Testis (tissue), 3 donors: ENCODE results near the gene SCRG1. TPM values are rescaled to one million over a fixed set of nuclear protein-coding genes. Genes with fewer than 3 reads are reported as not detected.

Experiments used
- DNase-seq: peaks from one replicate; pipeline ENCODE4 v3.0.0-alpha.2; 2019
- H3K27ac ChIP-seq, 2 donors: fragments of 200-600 bp; sonication (generic); one replicate each; pipeline ENCODE4 v1.5.1; 2019
- H3K27me3 ChIP-seq: fragments of 200-600 bp; sonication (generic); one replicate; pipeline ENCODE4 v1.5.1; 2019
- H3K36me3 ChIP-seq: fragments of 200-600 bp; sonication (generic); one replicate; pipeline ENCODE4 v1.5.1; 2017; ENCODE audit warnings: low read depth; ENCODE audit errors: missing control alignments
- H3K4me1 ChIP-seq: fragments of 200-600 bp; sonication (generic); one replicate; pipeline ENCODE4 v1.5.1; 2019
- H3K4me3 ChIP-seq, 2 donors: fragments of 200-600 bp; sonication (generic); one replicate each; pipeline ENCODE4 v1.5.1; 2017 to 2019
- H3K9me3 ChIP-seq: fragments of 200-600 bp; sonication (generic); one replicate; pipeline ENCODE4 v1.5.1; 2017
- POLR2A ChIP-seq: fragments of 450-650 bp; IDR thresholded peaks from one replicate; pipeline ENCODE4 v1.6.1; 2017; ENCODE audit warnings: antibody characterized with exemption, mild to moderate bottlenecking, moderate library complexity
- WGBS, 2 donors: methylation state at CpG; one replicate each; pipeline ENCODE4 v1.1.5; 2018; 5-methylcytosine and 5-hydroxymethylcytosine counted together
- intact Hi-C: fragments of 100-400 bp; cut with DNase I; formaldehyde crosslinking; loops from one replicate; pipeline ENCODE4 v1.15.1; 2023; ENCODE audit warnings: low total_unique reads
- polyA plus RNA-seq: library from polyadenylated mRNA; stranded (reverse); fragments of 350-450 nt; fragmentation: Illumina TruSeq; extraction: RNeasy Lipid Tissue Mini Kit (QIAGEN cat#74804); gene quantifications from one replicate; pipeline ENCODE4 v1.2.3, GENCODE V29; 2014; ENCODE audit warnings: low read depth, low replicate concordance; ENCODE audit not compliant: insufficient read depth
- total RNA-seq, 2 donors: library from RNA; depleted of rRNA; stranded (reverse); fragments of >200 nt; gene quantifications; one replicate each; pipeline ENCODE4 v1.2.3, GENCODE V29; 2016
- TF ChIP-seq, protein P1 (sequence below), 3 experiments: fragments of 450-650 bp in 2 of 3; fragments of 200-600 bp in 1 of 3; sonication (generic) in 1 of 3; IDR thresholded peaks; one replicate each; pipeline ENCODE4 v1.5.1; 2016 to 2019; ENCODE audit warnings: antibody characterized with exemption in 3 of 3, mild to moderate bottlenecking in 2 of 3, moderate library complexity in 1 of 3

The SCRG1 gene
- total and polyA plus RNA-seq, 3 donors from 2014 or later: 22.9 to 32.0 (median 29.1) TPM

DNA sequence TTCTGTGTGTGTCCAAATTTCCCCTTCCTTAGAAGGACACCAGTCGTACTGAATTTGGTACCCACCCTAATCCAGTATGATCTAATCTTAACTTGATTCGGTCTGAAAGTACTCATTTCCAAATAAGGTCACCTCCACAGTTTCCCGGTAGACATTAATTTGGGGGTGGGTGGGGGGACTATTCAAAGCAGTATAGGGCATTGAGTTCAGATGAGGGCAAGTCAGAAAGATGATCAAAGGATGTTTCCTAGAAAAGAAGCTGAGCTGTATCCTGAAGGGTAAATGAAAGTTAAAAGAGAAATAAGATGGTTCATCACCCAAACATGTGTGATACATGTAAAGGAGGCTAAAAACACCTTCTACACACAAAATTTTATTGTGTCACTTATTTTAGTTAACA lies 42.0 kb upstream of the SCRG1 start:
- H3K9me3 ChIP-seq: no peaks in the 10 kb centered on the region
- no peaks in the 10 kb centered on the region for H3K36me3 ChIP-seq
- DNase-seq: no peak

GRCh38 chr4:173436771-173437265 lies 37.9 kb upstream of the SCRG1 start:
- no peaks in the 10 kb centered on the region for H3K27me3 ChIP-seq
- no peaks in the 10 kb centered on the region for H3K9me3 ChIP-seq
- H3K27ac ChIP-seq: no peak overlapping the region
- intact Hi-C loops: loop anchor here (10.0 kb wide), 1 partner anchor 58 kb away; no protein-coding TSS in a partner anchor
- no peak overlapping the region for H3K4me3 ChIP-seq
- TF ChIP-seq, protein P1, sequence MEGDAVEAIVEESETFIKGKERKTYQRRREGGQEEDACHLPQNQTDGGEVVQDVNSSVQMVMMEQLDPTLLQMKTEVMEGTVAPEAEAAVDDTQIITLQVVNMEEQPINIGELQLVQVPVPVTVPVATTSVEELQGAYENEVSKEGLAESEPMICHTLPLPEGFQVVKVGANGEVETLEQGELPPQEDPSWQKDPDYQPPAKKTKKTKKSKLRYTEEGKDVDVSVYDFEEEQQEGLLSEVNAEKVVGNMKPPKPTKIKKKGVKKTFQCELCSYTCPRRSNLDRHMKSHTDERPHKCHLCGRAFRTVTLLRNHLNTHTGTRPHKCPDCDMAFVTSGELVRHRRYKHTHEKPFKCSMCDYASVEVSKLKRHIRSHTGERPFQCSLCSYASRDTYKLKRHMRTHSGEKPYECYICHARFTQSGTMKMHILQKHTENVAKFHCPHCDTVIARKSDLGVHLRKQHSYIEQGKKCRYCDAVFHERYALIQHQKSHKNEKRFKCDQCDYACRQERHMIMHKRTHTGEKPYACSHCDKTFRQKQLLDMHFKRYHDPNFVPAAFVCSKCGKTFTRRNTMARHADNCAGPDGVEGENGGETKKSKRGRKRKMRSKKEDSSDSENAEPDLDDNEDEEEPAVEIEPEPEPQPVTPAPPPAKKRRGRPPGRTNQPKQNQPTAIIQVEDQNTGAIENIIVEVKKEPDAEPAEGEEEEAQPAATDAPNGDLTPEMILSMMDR (IDR thresholded peaks at IDR 0.05): no peak
- no peak for TF ChIP-seq POLR2A
- H3K36me3 ChIP-seq: no peaks in the 10 kb centered on the region
- 90 to 95% methylated on average over 6 of the region's 6 CpGs for WGBS, 2 donors
- no peak for DNase-seq
- H3K4me1 ChIP-seq: no peaks in the 10 kb centered on the region

More for the DNA sequence above, 42.0 kb upstream of the SCRG1 start:
- H3K27ac ChIP-seq: no peak overlapping the region
- no peaks in the 10 kb centered on the region for H3K4me1 ChIP-seq
- H3K4me3 ChIP-seq: no peak overlapping the region
- TF ChIP-seq, protein P1 (IDR thresholded peaks at IDR 0.05): no peak
- no peak for TF ChIP-seq POLR2A
- no peaks in the 10 kb centered on the region for H3K27me3 ChIP-seq
- intact Hi-C loops: no loop called here
- 89 to 94% methylated on average over 3 of the region's 3 CpGs for WGBS, 2 donors

GRCh38 chr4:173436149-173436579 lies 37.2 kb upstream of the SCRG1 start:
- H3K9me3 ChIP-seq: no peaks in the 10 kb centered on the region
- DNase-seq: no peak
- H3K4me3 ChIP-seq: no peak overlapping the region
- intact Hi-C loops: loop anchor here (10.0 kb wide), 1 partner anchor 59 kb away; no protein-coding TSS in a partner anchor
- no peaks in the 10 kb centered on the region for H3K27me3 ChIP-seq
- 60 to 70% methylated on average over 5 of the region's 5 CpGs for WGBS, 2 donors
- no peaks in the 10 kb centered on the region for H3K36me3 ChIP-seq
- no peaks in the 10 kb centered on the region for H3K4me1 ChIP-seq
- no peak for TF ChIP-seq POLR2A
- TF ChIP-seq, protein P1 (IDR thresholded peaks at IDR 0.05): no peak
- no peak overlapping the region for H3K27ac ChIP-seq

DNA sequence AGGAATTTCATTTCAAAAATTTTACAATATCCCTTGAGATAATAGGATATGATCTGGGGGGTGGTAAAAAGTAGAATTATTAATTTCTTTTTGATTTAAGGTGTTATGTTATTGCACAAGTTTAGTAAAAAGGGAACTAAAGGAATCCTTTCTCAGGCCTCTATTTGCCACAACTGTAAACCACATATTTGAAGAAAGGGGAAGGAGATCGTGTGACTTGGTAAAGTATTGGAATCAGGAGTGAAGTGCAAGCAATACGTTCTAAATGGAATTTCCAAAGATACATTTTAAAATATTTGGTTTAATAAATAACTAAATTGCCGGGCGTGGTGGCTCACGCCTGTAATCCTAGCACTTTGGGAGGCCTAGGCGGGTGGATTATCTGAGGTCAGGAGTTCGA lies 35.3 kb upstream of the SCRG1 start:
- 85 to 90% methylated on average over 7 of the region's 7 CpGs for WGBS, 2 donors
- intact Hi-C loops: loop anchor here (10.0 kb wide), 1 partner anchor 61 kb away; no protein-coding TSS in a partner anchor
- no peaks in the 10 kb centered on the region for H3K9me3 ChIP-seq

More for the DNA sequence above, 35.3 kb upstream of the SCRG1 start:
- Histone ChIP-seq H3K27ac (no peak overlapping the region), H3K4me3 (no peak overlapping the region), H3K36me3 (no peaks in the 10 kb centered on the region), H3K4me1 (no peaks in the 10 kb centered on the region), H3K27me3 (no peaks in the 10 kb centered on the region)
- TF ChIP-seq POLR2A: no peak
- TF ChIP-seq, protein P1 (IDR thresholded peaks at IDR 0.05): no peak
- DNase-seq: no peak
